Measurements from ENCODE around the gene RIMBP2.

Gene RIMBP2

GRCh38 chr12:130500835-130501330 is 215.2 kb downstream of the RIMBP2 start:
- DNase-seq (ENCODE audit: low read depth), result no peak

GRCh38 chr12:130499474-130499873 is 216.6 kb downstream of the RIMBP2 start:
- DNase-seq (ENCODE audit: low read depth), result no peak

- DNase-seq (ENCODE audit: low read depth), result no peak
These were observed 217.3 kb downstream of the RIMBP2 start for GRCh38 chr12:130498589-130499385.

GRCh38 chr12:130497991-130498390 is 218.1 kb downstream of the RIMBP2 start:
- no peak for DNase-seq (ENCODE audit: low read depth)

- DNase-seq (ENCODE audit: low read depth), result no peak
These were observed 218.8 kb downstream of the RIMBP2 start for GRCh38 chr12:130497321-130497720.

GRCh38 chr12:130496516-130497120 is 219.5 kb downstream of the RIMBP2 start:
- DNase-seq (ENCODE audit: low read depth), result no peak

- DNase-seq (ENCODE audit: low read depth), result no peak
These were observed 220.9 kb downstream of the RIMBP2 start for GRCh38 chr12:130495156-130495555.

- no peak for DNase-seq (ENCODE audit: low read depth)
These were observed 221.4 kb downstream of the RIMBP2 start for GRCh38 chr12:130494736-130495135.

- DNase-seq (ENCODE audit: low read depth), result no peak
These were observed 222.1 kb downstream of the RIMBP2 start for GRCh38 chr12:130493951-130494350.

- DNase-seq (ENCODE audit: low read depth), result no peak
These were observed 224.4 kb downstream of the RIMBP2 start for GRCh38 chr12:130491421-130492357.

GRCh38 chr12:130490674-130491073 is 225.4 kb downstream of the RIMBP2 start:
- DNase-seq (ENCODE audit: low read depth), result no peak

- DNase-seq (ENCODE audit: low read depth), result no peak
These were observed 226.8 kb downstream of the RIMBP2 start for GRCh38 chr12:130489293-130489692.

- DNase-seq (ENCODE audit: low read depth), result no peak
These were observed 227.8 kb downstream of the RIMBP2 start for GRCh38 chr12:130488358-130488710.

GRCh38 chr12:130487636-130488357 is 228.3 kb downstream of the RIMBP2 start:
- DNase-seq (ENCODE audit: low read depth), result no peak

GRCh38 chr12:130486891-130487416 is 229.1 kb downstream of the RIMBP2 start:
- no peak for DNase-seq (ENCODE audit: low read depth)

GRCh38 chr12:130486146-130486435 is 230.0 kb downstream of the RIMBP2 start:
- DNase-seq (ENCODE audit: low read depth), result no peak

- DNase-seq (ENCODE audit: low read depth), result no peak
These were observed 230.6 kb downstream of the RIMBP2 start for GRCh38 chr12:130485291-130486145.

- no peak for DNase-seq (ENCODE audit: low read depth)
These were observed 231.9 kb downstream of the RIMBP2 start for GRCh38 chr12:130484221-130484620.

- no peak for DNase-seq (ENCODE audit: low read depth)
These were observed 232.4 kb downstream of the RIMBP2 start for GRCh38 chr12:130483616-130484180.

GRCh38 chr12:130482448-130482847 is 233.7 kb downstream of the RIMBP2 start:
- no peak for DNase-seq (ENCODE audit: low read depth)

All from GM04503 (cell line).